HG03354 (cell line): ENCODE data around the gene NDFIP2.

Source experiments
- ATAC-seq: cut with Tn5 transposase; IDR thresholded peaks from one replicate; pipeline ENCODE4 v1.9.1; 2021; ENCODE audit warnings: mild to moderate bottlenecking; ENCODE audit not compliant: unreplicated experiment, poor library complexity, severe bottlenecking

Gene NDFIP2

DNA sequence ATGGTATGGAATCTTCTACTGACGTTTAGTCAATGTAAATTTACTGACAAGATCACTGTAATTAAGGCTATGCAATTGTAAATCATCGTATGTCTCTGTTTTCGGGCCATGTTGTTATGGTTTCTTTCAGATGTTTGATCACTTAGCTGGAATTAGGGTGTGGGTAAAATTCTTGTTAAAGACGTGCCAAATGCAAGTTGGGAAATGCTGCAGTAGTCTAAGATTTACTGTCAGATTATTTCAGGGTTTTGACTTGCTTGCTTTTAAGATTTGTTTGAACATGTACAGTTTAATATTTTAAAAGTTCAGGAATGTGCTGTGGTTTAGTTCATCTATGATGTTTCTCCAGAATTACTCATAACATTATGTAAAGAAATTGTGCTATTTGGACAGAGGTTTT, 10.8 kb downstream of the NDFIP2 start:
- ATAC-seq, result no peak

- ATAC-seq, result no peak
These were observed 11.4 kb downstream of the NDFIP2 start for GRCh38 chr13:79492313-79492798.

GRCh38 chr13:79492918-79493594, 12.1 kb downstream of the NDFIP2 start:
- no peak for ATAC-seq

- peak; percentile 84 for ATAC-seq
These were observed 15.2 kb downstream of the NDFIP2 start for GRCh38 chr13:79496188-79496587.

DNA sequence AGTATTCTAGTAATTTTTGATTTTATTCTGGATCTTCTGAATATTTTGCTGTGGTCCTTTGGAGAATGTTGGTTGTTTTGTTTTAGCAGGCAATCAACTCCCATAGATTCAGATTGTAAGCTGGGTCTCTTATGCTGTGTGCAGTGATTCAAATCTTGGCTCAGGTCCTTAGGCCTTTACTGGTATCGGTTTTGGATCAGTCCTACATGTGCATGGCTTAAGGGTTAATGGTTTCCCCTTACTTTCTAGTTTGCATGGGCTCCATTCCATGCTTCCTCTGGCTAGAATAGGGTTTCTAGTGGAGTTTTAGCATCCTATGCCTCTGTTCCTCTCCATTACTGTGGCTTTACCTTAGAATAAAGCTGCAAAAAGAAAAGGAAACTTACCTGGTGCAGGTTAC, 16.1 kb downstream of the NDFIP2 start:
- no peak for ATAC-seq

DNA sequence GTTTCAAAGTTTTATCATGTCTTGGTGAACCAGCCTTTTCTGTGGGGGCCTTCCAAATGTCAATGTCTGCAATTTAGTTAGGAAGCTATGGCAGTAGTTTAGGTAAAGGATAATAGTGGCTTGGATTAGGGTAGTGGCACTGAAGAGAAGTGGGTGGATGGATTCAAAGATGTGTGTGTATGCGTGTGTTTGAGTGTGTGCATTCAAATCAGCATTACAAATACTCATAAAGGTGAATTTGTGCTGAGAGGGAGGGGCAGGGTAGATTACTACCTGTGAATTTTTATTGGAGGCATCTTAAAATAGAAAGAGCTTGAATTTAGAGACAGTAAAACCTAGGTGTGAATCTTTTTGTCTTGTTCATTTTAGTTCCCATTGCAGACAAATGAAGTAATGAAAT, 16.9 kb downstream of the NDFIP2 start:
- no peak for ATAC-seq

DNA sequence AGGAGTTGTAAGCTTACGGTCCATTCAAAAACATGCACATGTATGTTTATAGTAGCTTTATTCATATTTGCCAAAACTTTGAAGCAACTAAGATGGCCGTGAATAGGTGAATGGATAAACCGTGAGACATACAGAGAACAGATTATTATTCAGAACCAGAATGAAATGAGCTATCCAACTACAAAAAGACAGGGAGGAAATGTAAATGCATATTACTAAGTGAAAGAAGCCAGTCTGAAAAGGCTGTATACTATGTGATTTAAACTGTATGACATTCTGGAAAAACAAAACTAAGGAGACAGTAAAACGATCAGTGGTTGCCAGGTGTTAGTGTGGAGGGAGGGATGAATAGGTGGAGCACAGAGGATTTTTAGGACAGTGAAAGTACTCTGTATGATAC, 19.9 kb downstream of the NDFIP2 start:
- no peak for ATAC-seq

DNA sequence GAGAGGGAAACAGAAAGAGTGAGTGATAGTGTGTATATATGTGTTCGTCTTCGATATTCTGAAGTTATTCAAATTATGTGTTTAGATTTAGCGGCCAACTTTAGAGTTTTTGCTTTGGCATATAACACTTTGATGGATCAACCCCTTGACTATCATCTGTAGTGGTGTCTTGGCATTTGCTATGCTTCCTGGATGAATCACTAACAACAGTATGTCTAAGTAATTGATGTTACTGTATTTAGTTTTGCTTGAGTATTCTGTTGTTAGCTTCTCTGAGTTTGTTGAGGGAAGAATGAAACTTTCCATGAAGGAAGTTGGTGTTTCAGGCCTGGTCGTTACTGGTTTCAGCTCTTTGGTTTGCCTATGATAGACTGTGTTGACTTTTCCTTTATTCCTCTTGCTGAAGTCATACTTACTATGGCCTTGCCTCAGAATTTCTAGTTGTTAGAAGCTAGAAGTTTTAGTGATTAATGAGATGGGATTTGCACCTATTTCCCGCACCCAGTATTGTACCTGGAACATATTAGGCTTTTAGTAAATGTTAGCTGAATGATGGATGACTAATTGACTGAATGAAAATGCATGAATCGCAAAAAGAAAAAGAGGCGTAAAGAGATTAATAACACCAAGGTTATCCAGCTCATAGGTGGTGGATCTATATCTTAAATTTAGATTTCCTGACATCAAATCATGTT, 20.7 kb downstream of the NDFIP2 start:
- ATAC-seq, result no peak

GRCh38 chr13:79502859-79503468, 22.0 kb downstream of the NDFIP2 start:
- no peak for ATAC-seq

DNA sequence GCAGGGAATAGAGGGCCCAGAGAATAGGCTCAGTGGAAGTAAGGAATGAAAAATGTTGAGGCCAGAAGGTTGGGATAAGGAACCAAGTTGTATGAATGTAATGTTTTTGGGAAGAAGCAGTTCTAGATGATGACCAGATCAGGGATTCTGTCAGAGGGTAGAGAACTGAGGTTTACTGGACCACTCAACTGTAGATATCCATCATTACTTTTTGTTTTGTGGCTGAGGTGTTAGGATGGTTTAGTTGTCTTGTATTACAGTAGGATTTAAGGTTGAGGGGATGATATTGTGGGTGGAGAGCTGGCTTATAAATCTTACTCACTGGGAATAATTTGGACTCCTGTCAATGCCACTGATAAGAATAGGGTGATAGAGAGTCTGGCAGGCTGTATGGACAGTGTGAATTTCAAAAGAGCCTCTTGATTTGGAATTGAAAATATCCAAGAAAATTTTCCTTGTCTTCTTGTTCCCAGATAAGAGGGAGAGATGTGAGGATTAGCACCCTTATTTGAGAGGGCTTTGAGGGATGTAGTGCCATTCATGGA, 22.6 kb downstream of the NDFIP2 start:
- ATAC-seq, result no peak

GRCh38 chr13:79508224-79508961, 27.4 kb downstream of the NDFIP2 start:
- ATAC-seq, result no peak

- ATAC-seq, result no peak
These were observed 30.7 kb downstream of the NDFIP2 start for GRCh38 chr13:79511611-79512010.

GRCh38 chr13:79512950-79513349, 32.0 kb downstream of the NDFIP2 start:
- no peak for ATAC-seq

- ATAC-seq, result no peak
These were observed 35.6 kb downstream of the NDFIP2 start for GRCh38 chr13:79516595-79516994.

GRCh38 chr13:79519255-79519654, 38.3 kb downstream of the NDFIP2 start:
- no peak for ATAC-seq

GRCh38 chr13:79522583-79522982, 41.6 kb downstream of the NDFIP2 start:
- peak; percentile 97 for ATAC-seq

- ATAC-seq, result no peak
These were observed 44.3 kb downstream of the NDFIP2 start for GRCh38 chr13:79525064-79525857.

- ATAC-seq, result no peak
These were observed 46.7 kb downstream of the NDFIP2 start for GRCh38 chr13:79527698-79528097.

- ATAC-seq, result no peak
These were observed 47.4 kb downstream of the NDFIP2 start for GRCh38 chr13:79528356-79528755.
